MG63 (cell line): Measurements from ENCODE around the gene IKZF3. TPM values are rescaled to one million over a fixed set of nuclear protein-coding genes. Genes with fewer than 3 reads are reported as not detected.
A peak's percentile ranks its signal among the peaks of the same experiment; 100 is the strongest.

Source experiments
- DNase-seq: peaks from one replicate; pipeline ENCODE4 v3.0.0-alpha.2; 2020
- H3K27me3 ChIP-seq: fragments of 250-450 bp; sonication (Bioruptor Pico); 2 replicates; pipeline ENCODE4 v1.5.1; 2020; ENCODE audit warnings: mild to moderate bottlenecking, moderate library complexity
- H3K36me3 ChIP-seq: fragments of 250-450 bp; sonication (Bioruptor Pico); 2 replicates; pipeline ENCODE4 v1.5.1; 2020; ENCODE audit warnings: mild to moderate bottlenecking, moderate library complexity
- H3K4me3 ChIP-seq: fragments of 250-450 bp; sonication (Bioruptor Pico); 2 replicates; pipeline ENCODE4 v1.5.1; 2020; ENCODE audit warnings: mild to moderate bottlenecking, moderate library complexity
- H3K9me3 ChIP-seq: fragments of 250-450 bp; sonication (Bioruptor Pico); 2 replicates; pipeline ENCODE4 v1.5.1; 2020; ENCODE audit warnings: mild to moderate bottlenecking, moderate library complexity
- total RNA-seq: library from RNA; depleted of rRNA; stranded (reverse); fragments of >200 nt; shearing (Covaris generic); gene quantifications from 2 replicates; pipeline ENCODE4 v1.2.3, GENCODE V29; 2014; ENCODE audit warnings: low replicate concordance

The IKZF3 gene
- total RNA-seq, 1 experiment from 2014 or later = not detected

- H3K4me3 ChIP-seq = no peak overlapping the region
- DNase-seq = no peak
Measured at GRCh38 chr17:39835038-39835786, 28.9 kb downstream of the IKZF3 start.

DNA sequence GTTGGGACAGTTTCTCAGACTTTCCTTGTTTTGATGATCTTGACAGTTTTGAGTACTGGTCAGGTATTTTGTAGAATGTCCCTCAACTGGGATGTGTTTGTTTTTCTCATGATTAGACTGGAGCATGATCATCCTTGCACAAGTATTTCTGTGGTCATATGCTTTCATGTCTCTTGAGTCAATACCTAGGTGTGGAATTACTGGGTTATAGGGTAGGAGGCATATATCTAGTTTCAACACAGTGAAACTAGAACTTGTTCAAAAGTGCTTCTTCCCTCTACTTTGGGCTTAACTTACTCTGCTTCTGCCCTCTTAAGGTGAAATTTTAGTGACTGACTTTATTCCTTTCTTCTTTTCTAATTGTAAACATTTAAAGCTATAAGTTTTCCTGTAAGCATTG lies 30.1 kb downstream of the IKZF3 start:
- no peaks in the 10 kb centered on the region for H3K36me3 ChIP-seq
- no peak for DNase-seq

More at GRCh38 chr17:39835038-39835786, 28.9 kb downstream of the IKZF3 start:
- Histone ChIP-seq H3K27me3 (peaks cover 16% of the 10 kb centered on the region), H3K9me3 (peaks cover 17% of the 10 kb centered on the region), H3K36me3 (no peaks in the 10 kb centered on the region)

DNA sequence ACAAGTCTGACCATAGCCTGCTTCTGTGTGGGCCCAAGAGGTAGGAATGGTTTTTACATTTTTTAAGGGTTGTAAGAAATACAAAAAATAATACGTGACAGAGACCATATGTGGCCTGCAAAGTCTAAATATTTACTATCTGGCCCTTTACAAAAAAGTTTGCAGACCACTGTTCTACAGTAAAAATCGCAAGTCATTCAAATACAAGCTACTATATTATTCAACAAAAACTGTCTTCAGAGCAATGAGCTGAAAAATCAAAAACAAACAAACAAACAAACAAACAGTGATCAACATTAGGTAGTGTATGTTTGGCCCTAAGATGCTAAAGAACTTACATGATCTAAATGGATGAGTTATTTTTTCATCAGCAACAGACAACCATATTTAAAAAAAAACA lies 32.5 kb downstream of the IKZF3 start:
- no peak overlapping the region for H3K4me3 ChIP-seq
- H3K9me3 ChIP-seq = peaks cover 8% of the 10 kb centered on the region
- no peak for DNase-seq
- no peaks in the 10 kb centered on the region for H3K36me3 ChIP-seq
- H3K27me3 ChIP-seq = peaks cover 24% of the 10 kb centered on the region

More for the DNA sequence above, 30.1 kb downstream of the IKZF3 start:
- no peak overlapping the region for H3K4me3 ChIP-seq
- peaks cover 24% of the 10 kb centered on the region for H3K27me3 ChIP-seq
- H3K9me3 ChIP-seq = peaks cover 17% of the 10 kb centered on the region

GRCh38 chr17:39828443-39828842 lies 35.7 kb downstream of the IKZF3 start:
- H3K27me3 ChIP-seq = peaks cover 20% of the 10 kb centered on the region
- H3K9me3 ChIP-seq = peaks cover 18% of the 10 kb centered on the region
- H3K4me3 ChIP-seq = no peak overlapping the region
- no peaks in the 10 kb centered on the region for H3K36me3 ChIP-seq
- DNase-seq = no peak

- Histone ChIP-seq H3K27me3 (peaks cover 14% of the 10 kb centered on the region; the same call in 1 of the 2 replicates), H3K4me3 (no peak overlapping the region), H3K9me3 (peaks cover 19% of the 10 kb centered on the region), H3K36me3 (no peaks in the 10 kb centered on the region)
- no peak for DNase-seq
Measured at GRCh38 chr17:39826334-39826733, 37.8 kb downstream of the IKZF3 start.

DNA sequence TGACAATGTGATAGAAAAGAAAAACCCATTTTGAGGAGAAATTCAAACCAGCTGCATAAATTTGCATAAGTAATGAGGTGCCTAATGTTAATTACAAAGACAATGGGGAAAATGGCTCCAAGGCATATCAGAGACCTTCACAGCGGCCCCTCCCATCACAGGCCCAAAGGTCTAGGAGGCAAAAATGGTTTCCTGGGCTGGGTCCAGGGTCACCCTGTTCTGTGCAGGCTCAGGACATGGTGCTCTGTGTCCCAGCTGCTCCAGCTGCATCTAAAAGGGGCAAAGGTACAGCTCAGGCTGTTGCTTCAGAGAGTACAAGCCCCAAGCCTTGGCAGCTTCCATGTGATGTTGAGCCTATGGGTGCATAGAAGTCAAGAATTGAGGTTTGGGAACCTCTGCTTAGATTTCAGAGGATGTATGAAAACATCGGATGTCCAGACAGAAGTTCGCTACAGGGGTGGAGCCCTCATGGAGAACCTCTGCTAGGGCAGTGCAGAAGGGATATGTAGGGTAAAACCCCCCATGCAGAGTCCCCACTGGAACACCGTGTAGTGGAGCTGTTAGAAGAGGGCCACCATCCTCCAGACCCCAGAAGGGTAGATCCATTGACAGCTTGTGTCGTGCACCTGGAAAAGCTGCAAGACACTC lies 40.6 kb downstream of the IKZF3 start:
- Histone ChIP-seq H3K4me3 (no peak overlapping the region), H3K36me3 (no peaks in the 10 kb centered on the region), H3K27me3 (peaks cover 18% of the 10 kb centered on the region)

DNA sequence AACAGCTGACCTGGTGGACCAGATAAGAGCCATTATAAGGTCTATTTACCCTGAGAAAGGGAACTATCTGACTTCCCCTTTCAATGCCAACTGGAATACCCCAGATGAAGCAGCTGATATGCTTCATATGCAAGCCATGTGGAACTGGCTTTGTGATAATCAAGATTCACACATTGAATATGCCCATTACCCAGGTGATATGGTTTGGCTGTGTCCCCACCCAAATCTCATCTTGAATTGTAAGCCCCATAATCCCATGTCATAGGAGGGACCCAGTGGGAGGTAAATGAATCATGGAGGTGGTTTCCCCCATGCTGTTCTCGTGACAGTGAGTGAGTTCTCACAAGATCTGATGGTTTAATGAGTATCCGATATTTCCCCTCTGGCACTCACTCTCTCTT lies 42.1 kb downstream of the IKZF3 start:
- H3K4me3 ChIP-seq = no peak overlapping the region
- H3K36me3 ChIP-seq = no peaks in the 10 kb centered on the region
- peaks cover 19% of the 10 kb centered on the region for H3K9me3 ChIP-seq
- H3K27me3 ChIP-seq = peaks cover 18% of the 10 kb centered on the region
- no peak for DNase-seq

More for the DNA sequence above, 40.6 kb downstream of the IKZF3 start:
- H3K9me3 ChIP-seq = peaks cover 19% of the 10 kb centered on the region
- DNase-seq = no peak

DNA sequence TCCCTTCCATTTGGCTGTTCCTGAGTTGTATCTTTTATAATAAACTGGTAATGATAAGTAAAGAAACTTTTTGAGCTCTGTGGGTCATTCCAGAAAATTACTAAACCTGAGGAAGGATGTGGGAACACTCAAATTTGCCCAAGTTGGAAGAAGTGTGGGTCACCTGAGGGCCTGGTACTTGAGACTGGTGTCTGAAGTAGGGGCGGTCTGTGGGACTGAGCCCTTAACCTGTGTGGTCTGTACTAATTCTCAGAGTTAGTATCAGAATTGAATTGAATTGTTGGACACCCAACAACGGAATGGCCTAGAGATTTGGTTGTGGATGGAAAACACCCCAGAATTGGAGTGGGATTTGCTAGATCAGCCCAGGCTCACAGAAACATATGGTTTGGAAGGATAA lies 43.1 kb downstream of the IKZF3 start:
- H3K9me3 ChIP-seq = peaks cover 19% of the 10 kb centered on the region
- no peak overlapping the region for H3K4me3 ChIP-seq
- peaks cover 18% of the 10 kb centered on the region for H3K27me3 ChIP-seq
- H3K36me3 ChIP-seq = no peaks in the 10 kb centered on the region
- no peak for DNase-seq

GRCh38 chr17:39820541-39820940 lies 43.6 kb downstream of the IKZF3 start:
- DNase-seq = no peak
- Histone ChIP-seq H3K4me3 (no peak overlapping the region), H3K27me3 (peaks cover 18% of the 10 kb centered on the region), H3K36me3 (no peaks in the 10 kb centered on the region), H3K9me3 (peaks cover 15% of the 10 kb centered on the region)

DNA sequence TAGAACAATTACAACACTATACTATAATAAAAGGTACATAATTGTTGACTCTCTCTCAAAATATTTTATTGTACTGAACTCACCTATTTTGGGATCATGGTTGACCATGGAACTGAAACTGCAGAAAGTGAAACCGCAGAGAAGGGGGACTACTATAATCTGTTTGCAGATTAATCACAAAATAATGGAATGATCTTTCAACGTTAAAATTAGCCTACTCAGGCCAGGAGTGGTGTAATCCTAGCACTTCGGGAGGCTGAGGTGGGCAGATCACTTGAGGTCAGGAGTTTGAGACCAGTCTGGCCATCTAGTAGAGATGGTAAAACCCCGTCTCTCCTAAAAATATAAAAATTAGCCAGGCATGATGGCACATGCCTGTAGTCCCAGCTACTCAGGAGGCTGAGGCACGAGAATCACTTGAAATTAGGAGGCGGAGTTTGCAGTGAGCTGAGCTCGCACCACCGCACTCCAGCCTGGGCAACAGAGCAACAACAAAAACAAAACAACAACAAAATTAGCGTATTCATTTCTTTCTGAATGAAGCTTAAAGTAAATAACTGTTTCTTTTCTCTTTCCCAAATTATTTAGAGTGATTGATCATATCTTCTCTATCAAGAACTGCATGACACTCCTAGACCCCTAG lies 45.6 kb downstream of the IKZF3 start:
- H3K4me3 ChIP-seq = no peak overlapping the region
- peaks cover 6% of the 10 kb centered on the region for H3K9me3 ChIP-seq
- no peak for DNase-seq
- no peaks in the 10 kb centered on the region for H3K36me3 ChIP-seq
- peaks cover 13% of the 10 kb centered on the region for H3K27me3 ChIP-seq

DNA sequence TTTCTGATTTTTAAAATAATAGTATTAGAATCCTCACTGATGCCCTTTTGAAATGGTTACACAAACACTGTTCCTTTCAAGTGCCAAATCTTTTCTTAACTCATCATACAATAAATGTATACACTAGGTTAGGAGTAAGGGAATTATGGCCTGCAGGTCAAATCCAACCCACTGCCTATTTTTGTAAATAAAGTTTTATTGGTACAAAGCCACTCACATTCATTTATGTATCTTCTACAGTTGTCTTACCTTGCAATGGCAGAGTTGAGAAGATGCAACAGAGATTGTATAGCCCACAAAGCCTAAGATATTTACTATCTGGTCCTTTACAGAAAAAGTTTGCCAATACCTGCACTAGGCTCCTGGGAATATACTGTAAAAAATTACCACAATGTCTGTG lies 47.8 kb downstream of the IKZF3 start:
- H3K27me3 ChIP-seq = peaks cover 21% of the 10 kb centered on the region
- H3K36me3 ChIP-seq = no peaks in the 10 kb centered on the region
- H3K4me3 ChIP-seq = no peak overlapping the region
- DNase-seq = no peak
- no peaks in the 10 kb centered on the region for H3K9me3 ChIP-seq

GRCh38 chr17:39814497-39814896 lies 49.6 kb downstream of the IKZF3 start:
- Histone ChIP-seq H3K9me3 (no peaks in the 10 kb centered on the region), H3K4me3 (no peak overlapping the region), H3K27me3 (peaks cover 10% of the 10 kb centered on the region), H3K36me3 (no peaks in the 10 kb centered on the region)
- DNase-seq = no peak

GRCh38 chr17:39813631-39814030 lies 50.5 kb downstream of the IKZF3 start:
- H3K9me3 ChIP-seq = no peaks in the 10 kb centered on the region
- H3K36me3 ChIP-seq = no peaks in the 10 kb centered on the region
- no peak overlapping the region for H3K4me3 ChIP-seq
- DNase-seq = no peak
- H3K27me3 ChIP-seq = peaks cover 10% of the 10 kb centered on the region

DNA sequence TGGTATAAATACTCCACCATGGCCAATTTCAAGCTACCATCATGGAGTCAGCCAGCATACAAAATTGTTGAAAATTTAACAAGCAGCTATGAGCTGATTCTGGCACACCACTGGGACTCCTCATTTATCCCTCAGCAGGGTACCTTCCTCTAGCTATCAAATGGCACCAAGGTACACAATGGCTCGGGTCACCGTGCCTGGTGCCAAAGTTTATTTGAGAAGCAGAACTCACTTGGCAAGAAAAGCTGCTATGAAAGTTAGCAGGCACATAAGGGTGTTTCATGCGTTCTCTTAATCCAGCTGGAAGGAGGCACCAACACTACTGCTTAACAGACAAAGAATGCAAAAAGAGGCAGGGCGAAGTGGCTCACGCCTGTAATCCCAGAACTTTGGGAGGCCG lies 51.6 kb downstream of the IKZF3 start:
- H3K27me3 ChIP-seq = peaks cover 11% of the 10 kb centered on the region
- peak; percentile 69 for DNase-seq
- no peak overlapping the region for H3K4me3 ChIP-seq
- H3K9me3 ChIP-seq = no peaks in the 10 kb centered on the region
- no peaks in the 10 kb centered on the region for H3K36me3 ChIP-seq

GRCh38 chr17:39810939-39811728 lies 53.0 kb downstream of the IKZF3 start:
- peaks cover 11% of the 10 kb centered on the region for H3K27me3 ChIP-seq

GRCh38 chr17:39809221-39809620 lies 54.9 kb downstream of the IKZF3 start:
- no peaks in the 10 kb centered on the region for H3K9me3 ChIP-seq
- H3K36me3 ChIP-seq = no peaks in the 10 kb centered on the region
- DNase-seq = no peak
- H3K27me3 ChIP-seq = peaks cover 14% of the 10 kb centered on the region
- no peak overlapping the region for H3K4me3 ChIP-seq

More at GRCh38 chr17:39810939-39811728, 53.0 kb downstream of the IKZF3 start:
- no peaks in the 10 kb centered on the region for H3K36me3 ChIP-seq
- H3K4me3 ChIP-seq = no peak overlapping the region
- no peak for DNase-seq
- H3K9me3 ChIP-seq = no peaks in the 10 kb centered on the region
